Esophagus mucosa (tissue), 1 donor: ENCODE data around the gene TAC3. TPM values are rescaled to one million over a fixed set of nuclear protein-coding genes. Genes with fewer than 3 reads are reported as not detected.
"Not testable (repeated sequence)": the region's sequence is repeated elsewhere in the genome, so short reads cannot be mapped to it uniquely, and the experiment has no call there.

Experiments
- ATAC-seq: fragments of 200-7000 bp; cut with Tn5 transposase; one replicate; pipeline ENCODE4 v1.9.1; 2020
- total RNA-seq: library from RNA; stranded (reverse); gene quantifications from one replicate; pipeline ENCODE4 v1.2.4, GENCODE V29; 2023
- donor health status: DM: yes; HTN: yes; CAD: no.

TAC3 gene
- total RNA-seq = not detected

DNA sequence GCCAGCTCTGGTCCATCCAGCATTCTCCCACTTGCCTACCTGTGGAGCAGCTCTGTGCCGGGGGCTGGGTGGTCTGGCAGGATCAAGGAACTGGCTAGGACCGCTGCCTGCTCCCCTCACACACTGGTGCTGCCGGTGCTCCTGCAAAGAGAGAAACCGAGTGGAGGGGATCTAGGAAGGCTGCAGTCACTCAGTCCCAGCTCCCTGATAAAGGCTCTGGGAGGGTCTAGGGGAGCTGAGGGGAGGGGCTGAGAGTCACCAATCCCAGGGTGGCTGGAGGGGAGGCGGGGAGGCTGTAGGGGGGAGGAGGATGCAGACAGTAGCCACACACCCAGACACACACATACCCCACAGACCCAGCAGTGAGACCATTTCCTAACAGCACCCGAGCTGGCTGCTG lies at the start of gene TAC3:
TSS of gene TAC3 (minus strand) at position 182 of the 400 bp plus-strand sequence. CDS start 732 bp downstream, outside the sequence.
- ATAC-seq = no peak

DNA sequence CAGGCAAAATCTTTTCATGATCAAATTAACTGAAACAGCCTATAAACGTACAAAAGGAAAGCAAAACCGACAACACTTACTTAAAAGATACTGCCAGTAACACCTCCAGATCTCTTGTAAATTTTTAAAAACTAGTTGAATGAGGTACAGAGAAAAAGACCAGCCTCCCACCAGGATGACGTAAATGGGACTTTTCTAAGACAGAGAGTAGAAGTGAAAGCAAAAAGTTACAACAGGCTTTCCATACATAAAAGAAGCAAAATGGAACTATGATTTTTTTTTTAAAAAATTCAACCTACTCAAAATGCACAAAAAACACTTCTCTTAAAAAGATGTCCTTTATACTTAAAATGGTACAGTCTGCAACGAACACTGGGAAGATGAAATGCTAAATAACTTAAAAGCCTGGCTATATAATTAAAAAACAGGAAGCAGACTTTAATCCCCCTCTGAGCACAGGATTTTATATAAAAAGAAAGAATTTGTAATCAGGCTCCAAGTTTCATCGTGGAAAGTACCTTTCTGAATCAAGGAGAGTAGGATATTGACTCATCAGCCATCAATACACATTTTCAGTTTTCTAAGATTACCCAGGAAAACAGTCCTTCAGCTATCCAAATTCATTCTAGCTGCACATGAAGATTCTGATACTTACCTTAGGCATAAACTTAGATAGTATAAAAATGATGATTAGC lies 47.8 kb upstream of the TAC3 start:
- no peak for ATAC-seq

DNA sequence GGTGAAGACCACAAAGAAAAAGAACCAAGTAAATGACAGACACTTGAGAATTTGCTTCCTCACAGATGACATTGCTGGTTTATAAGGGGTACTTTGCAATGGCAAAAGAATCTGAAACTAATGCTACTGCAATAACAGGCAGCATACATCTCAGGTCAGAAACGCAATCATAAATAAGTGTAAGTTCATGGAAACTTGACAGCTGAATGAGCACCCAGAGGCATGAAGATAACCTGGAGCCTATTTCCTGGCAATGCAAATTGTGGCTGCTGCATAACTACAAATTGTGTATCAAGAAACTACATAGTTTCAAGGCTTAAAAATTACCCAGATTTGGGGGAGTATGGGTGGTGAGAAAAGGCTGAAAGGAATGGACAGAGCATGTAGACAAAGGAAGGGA lies 42.1 kb upstream of the TAC3 start:
- no peak for ATAC-seq

- no peak for ATAC-seq
These were observed 40.9 kb upstream of the TAC3 start for GRCh38 chr12:57057067-57057751.

GRCh38 chr12:57055824-57056223 lies 39.5 kb upstream of the TAC3 start:
- no peak for ATAC-seq

DNA sequence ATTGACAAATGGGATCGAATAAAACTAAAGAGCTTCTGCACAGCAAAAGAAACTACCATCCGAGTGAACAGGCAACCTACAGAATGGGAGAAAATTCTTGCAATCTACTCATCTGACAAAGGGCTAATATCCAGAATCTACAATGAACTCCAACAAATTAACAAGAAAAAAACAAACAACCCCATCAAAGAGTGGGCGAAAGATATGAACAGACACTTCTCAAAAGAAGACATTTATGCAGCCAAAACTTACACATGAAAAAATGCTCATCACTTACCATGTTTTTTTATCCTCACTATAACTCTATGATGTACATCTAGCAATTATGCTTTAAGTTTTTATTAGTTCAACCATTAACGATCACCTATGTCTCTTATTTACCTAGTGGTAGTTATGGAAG lies 37.6 kb upstream of the TAC3 start:
- ATAC-seq = not testable (repeated sequence)

- ATAC-seq = not testable (repeated sequence)
These were observed 36.8 kb upstream of the TAC3 start for GRCh38 chr12:57053146-57053545.

GRCh38 chr12:57051011-57051410 lies 34.7 kb upstream of the TAC3 start:
- ATAC-seq = no peak

DNA sequence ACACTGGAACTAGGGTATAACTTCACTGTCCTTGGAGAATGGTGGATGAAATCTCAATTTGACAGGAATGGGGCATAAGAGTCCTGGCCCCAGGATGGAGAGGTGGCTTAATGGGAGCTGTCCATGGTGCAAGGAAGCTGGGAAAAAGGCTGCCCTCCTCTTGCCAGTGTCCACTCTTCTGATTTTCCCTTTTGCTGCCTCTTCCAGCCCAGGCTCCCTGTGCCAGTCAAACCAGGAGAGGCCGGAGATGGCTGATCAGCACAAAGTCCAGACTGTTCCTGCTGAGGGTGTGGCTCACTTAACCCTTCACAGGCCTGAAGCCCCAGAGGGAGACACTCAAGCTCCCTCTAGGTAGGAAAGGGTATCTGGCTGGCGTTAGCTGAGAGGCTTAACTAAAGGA lies 33.6 kb upstream of the TAC3 start, which contains the start of gene MYO1A:
TSS of gene MYO1A (minus strand) at position 240 of the 400 bp plus-strand sequence. CDS start 1,806 bp downstream, outside the sequence.
- ATAC-seq = no peak

DNA sequence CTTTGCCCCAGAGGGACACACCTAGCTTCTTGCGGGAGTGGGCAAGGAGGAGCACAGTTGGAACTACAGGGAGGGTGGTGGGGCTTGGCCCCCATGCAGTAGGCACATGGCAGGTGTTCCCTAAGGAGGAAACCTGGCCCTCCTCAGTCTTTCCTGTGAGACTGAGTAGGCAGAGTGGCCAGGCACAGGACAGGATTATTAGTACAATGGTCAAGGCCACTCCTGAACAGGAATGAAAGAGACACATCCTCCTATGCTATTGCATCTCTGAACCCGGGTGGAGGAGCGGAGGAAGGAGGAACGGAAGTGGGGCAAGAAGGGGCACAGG lies 32.8 kb upstream of the TAC3 start:
- ATAC-seq = no peak

DNA sequence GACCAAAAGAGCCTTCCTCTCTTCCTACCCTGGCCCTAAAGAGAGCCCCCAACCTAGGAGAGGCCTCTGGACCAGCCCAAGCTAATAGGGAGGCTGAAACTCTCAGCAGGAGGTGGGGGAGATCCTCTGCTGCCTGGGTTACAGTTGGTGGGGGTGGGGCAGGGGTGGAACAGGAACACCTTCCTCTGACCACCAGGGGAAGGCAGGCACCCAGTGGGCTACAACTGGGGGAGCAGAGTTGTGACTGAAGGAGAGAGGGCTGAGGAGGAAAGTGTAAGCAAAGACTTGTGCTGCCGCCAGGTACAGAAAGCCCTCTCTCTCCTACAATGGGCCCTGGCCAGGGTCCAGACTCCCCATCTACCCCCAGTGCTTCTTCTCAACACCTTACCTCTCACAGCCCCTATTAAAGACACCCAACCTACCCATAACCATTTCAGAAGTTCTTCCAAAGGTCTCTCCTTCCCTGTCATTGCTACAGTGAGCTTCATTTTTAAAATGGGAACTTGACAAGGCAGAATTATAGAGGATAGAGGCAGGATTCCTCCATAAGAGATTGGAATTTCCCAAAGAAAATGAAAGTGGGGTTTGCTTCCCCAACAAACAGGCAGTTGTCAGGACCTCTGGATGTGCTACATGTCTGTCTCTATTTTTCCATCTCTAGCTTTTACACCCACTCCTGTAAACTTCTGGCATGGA lies 32.2 kb upstream of the TAC3 start:
- ATAC-seq = no peak

DNA sequence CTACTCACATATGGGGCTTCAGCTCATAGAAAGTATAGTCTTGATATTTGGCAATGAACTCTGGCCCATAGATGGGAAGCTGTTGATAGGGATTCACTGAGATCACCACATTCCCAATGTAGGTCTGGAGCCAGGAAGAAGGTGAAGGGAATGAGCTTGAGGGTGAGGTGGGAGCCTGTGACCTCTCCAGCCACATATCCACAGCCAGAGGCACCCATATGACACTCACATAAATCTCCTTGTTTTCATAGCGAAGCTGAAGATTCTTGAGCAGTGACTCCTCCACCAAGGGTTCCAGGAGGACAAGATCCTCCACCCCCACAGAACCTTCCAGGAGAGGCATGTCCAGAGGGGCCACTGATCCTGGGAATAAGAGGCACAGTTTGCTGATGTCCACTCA lies 31.7 kb upstream of the TAC3 start:
- no peak for ATAC-seq

- no peak for ATAC-seq
These were observed 30.9 kb upstream of the TAC3 start for GRCh38 chr12:57046947-57047890.

DNA sequence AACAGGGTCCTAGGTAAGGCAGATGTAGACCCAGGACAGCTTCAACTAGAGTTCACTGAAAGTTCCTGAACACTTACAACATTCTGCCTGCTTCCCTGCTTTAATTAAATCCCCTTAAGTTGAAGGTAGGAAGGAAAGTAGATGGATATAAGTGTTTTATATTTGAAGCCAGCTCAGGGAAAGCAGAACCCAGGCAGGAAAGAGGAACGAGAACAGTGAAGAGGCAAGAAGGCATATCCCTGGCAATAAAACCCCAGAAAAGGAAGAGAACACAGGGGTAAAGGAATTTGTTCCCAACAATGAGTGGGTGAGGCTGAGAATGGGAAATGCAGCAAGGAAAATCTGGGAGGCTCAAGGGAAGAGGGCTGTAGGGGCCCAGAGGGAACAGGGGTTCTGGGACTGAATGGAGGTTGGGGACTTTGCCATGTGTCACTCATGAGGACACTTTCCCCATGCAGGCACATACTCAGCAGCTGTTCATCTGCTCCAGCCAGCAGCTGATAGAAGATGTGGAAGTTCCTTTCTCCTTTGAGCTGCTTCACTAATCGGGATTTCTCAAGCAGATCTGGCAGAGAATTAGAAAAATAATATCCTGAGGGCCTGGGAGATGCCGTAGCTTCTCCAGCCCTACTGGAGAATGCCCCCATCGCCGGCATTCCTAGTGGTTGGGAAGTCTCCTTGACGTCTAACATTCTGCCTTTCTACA lies 29.9 kb upstream of the TAC3 start:
- ATAC-seq = no peak

GRCh38 chr12:57044889-57045288 lies 28.6 kb upstream of the TAC3 start:
- no peak for ATAC-seq

DNA sequence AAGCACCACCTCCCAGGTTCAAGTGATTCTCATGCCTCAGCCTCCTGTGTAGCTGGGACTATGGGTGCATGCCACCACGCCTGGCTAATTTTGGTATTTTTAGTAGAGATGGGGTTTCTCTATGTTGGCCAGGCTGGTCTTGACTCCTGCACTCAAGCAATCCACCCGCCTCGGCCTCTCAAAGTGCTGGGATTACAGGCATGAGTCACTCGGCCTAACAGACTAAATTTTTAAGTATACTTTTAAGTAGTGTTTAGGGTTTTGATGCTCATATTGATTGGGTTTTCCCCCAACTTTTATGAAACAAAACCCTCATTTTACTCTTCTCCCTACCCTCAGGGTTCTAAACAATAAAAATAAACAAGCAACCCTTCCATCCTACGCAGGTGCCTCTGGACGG lies 28.1 kb upstream of the TAC3 start:
- no peak for ATAC-seq

- ATAC-seq = no peak
These were observed 26.4 kb upstream of the TAC3 start for GRCh38 chr12:57042695-57043094.

GRCh38 chr12:57040750-57041149 lies 24.4 kb upstream of the TAC3 start:
- ATAC-seq = no peak

DNA sequence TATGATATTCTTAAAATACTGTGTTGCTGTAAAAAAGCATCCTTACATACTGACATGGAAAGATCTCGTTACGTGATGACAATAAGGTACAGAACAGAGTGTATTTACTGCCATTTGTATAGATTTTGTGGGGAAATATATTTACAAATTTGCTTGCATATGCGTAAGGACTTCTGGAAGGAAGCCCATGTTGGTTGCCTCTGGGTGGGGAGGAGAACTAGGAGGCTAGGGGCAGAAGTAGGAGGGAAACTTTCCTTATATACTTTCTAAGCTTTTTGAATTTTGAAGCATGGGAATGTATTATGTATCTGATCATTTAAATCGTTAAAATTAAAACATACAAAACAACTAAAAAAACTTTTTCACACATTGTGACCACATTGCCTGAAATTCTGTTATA lies 23.9 kb upstream of the TAC3 start:
- ATAC-seq = no peak

GRCh38 chr12:57039016-57039798 lies 22.9 kb upstream of the TAC3 start:
- no peak for ATAC-seq

GRCh38 chr12:57037264-57037663 lies 20.9 kb upstream of the TAC3 start:
- no peak for ATAC-seq
